Measurements from ENCODE around the gene PHF23.
"Not testable (repeated sequence)": the region's sequence is repeated elsewhere in the genome, so short reads cannot be mapped to it uniquely, and the experiment has no call there.

PHF23 gene

GRCh38 chr17:7251661-7252175 is 12.5 kb upstream of the PHF23 start, which contains the start of gene CTDNEP1:
TSS of gene CTDNEP1 (minus strand) at chr17:7251734. CDS start at chr17:7251296, 438 bp downstream.
- peaks cover 27% of the 10 kb centered on the region for H3K36me3 ChIP-seq (replicated peaks)
- in situ Hi-C loops (cut with MboI; ENCODE audit: low sequenced_read_pairs): no loop called here
- H3K4me1 ChIP-seq: peaks cover 16% of the 10 kb centered on the region
- DNase-seq (ENCODE audit: low spot score in 2 of 2): peak; percentile 97 to 99
- no peaks in the 10 kb centered on the region for H3K9me3 ChIP-seq
- no peaks in the 10 kb centered on the region for H3K27me3 ChIP-seq (ENCODE audit: low read depth)
- H3K4me3 ChIP-seq: peak within 1 kb of the TSS; percentile 99

GRCh38 chr17:7250695-7251627 is 11.7 kb upstream of the PHF23 start:
- in situ Hi-C loops (cut with MboI; ENCODE audit: low sequenced_read_pairs): no loop called here
- Histone ChIP-seq H3K4me1 (peaks cover 16% of the 10 kb centered on the region), H3K27me3 (ENCODE audit: low read depth) (no peaks in the 10 kb centered on the region), H3K4me3 (peak overlapping the region; percentile 99), H3K9me3 (no peaks in the 10 kb centered on the region), H3K36me3 (replicated peaks) (peaks cover 27% of the 10 kb centered on the region)
- no peak for DNase-seq (ENCODE audit: low spot score in 2 of 2)

GRCh38 chr17:7249830-7250229 is 10.6 kb upstream of the PHF23 start:
- DNase-seq (ENCODE audit: low spot score in 2 of 2): no peak
- Histone ChIP-seq H3K36me3 (replicated peaks) (peaks cover 34% of the 10 kb centered on the region), H3K9me3 (no peaks in the 10 kb centered on the region), H3K4me1 (peaks cover 16% of the 10 kb centered on the region), H3K4me3 (peak overlapping the region; percentile 99), H3K27me3 (ENCODE audit: low read depth) (no peaks in the 10 kb centered on the region)
- in situ Hi-C loops (cut with MboI; ENCODE audit: low sequenced_read_pairs): loop anchor here (10.0 to 25.0 kb wide), 2 partner anchors 235 to 912 kb away; partner anchors contain the start of genes PER1, POLR2A, SLC35G6 and VAMP2

DNA sequence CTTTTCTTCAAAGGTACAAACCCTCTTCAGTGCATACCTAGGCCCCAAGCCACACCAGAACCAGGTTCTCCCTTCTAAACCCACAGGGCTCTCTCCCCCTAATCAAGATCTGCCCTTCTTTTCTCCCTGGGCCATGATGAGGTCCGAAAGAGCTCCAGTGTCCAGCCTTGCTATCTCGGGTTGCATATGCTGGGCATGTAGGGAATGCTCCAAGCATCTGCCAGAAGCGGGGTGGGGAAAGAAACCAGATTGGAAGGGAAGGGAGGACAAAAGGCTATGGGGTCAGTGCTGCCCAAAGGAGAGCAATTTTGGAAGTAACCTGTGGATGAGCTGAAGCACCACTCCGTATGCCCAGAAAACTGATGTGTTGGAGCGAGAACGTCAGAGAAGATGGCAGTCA is 10.0 kb upstream of the PHF23 start:
- Histone ChIP-seq H3K9me3 (no peaks in the 10 kb centered on the region), H3K36me3 (replicated peaks) (peaks cover 35% of the 10 kb centered on the region), H3K4me3 (no peak overlapping the region; the same call in 1 of the 2 replicates), H3K4me1 (peaks cover 16% of the 10 kb centered on the region), H3K27me3 (ENCODE audit: low read depth) (no peaks in the 10 kb centered on the region)
- no peak for DNase-seq (ENCODE audit: low spot score in 2 of 2)
- in situ Hi-C loops (cut with MboI; ENCODE audit: low sequenced_read_pairs): loop anchor here (10.0 to 25.0 kb wide), 2 partner anchors 236 to 913 kb away; partner anchors contain the start of genes PER1, POLR2A, SLC35G6 and VAMP2

GRCh38 chr17:7248796-7249195 is 9.5 kb upstream of the PHF23 start:
- peaks cover 36% of the 10 kb centered on the region for H3K36me3 ChIP-seq (replicated peaks)
- H3K27me3 ChIP-seq (ENCODE audit: low read depth): no peaks in the 10 kb centered on the region
- no peaks in the 10 kb centered on the region for H3K9me3 ChIP-seq
- peaks cover 16% of the 10 kb centered on the region for H3K4me1 ChIP-seq
- in situ Hi-C loops (cut with MboI; ENCODE audit: low sequenced_read_pairs): loop anchor here (10.0 to 25.0 kb wide), 2 partner anchors 236 to 914 kb away; partner anchors contain the start of genes PER1, POLR2A, SLC35G6 and VAMP2
- no peak for DNase-seq (ENCODE audit: low spot score in 2 of 2)
- no peak overlapping the region for H3K4me3 ChIP-seq

DNA sequence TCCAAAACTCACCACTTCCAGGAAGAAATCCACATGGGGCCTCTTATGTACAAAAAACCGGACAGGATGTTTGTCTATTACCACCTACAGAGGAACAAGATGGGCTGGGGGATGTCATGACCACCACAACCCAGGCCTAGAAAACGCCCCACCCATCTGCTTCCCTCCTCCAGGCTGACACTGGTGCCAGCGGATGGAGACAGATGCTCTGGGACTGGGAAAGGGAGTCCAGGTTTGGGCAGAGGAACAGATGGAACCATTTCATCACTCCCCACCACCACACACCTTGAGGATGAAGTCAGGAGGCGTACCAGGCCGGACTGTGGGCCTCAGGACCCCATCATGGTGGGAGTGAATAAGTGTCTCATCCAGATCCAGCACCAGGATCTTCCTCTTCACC is 7.5 kb upstream of the PHF23 start:
- Histone ChIP-seq H3K4me1 (peaks cover 12% of the 10 kb centered on the region), H3K9me3 (no peaks in the 10 kb centered on the region), H3K4me3 (no peak overlapping the region), H3K36me3 (replicated peaks) (peaks cover 39% of the 10 kb centered on the region), H3K27me3 (ENCODE audit: low read depth) (no peaks in the 10 kb centered on the region)
- DNase-seq (ENCODE audit: low spot score in 2 of 2): no peak
- in situ Hi-C loops (cut with MboI; ENCODE audit: low sequenced_read_pairs): loop anchor here (10.0 to 25.0 kb wide), 2 partner anchors 238 to 916 kb away; partner anchors contain the start of genes PER1, POLR2A, SLC35G6 and VAMP2

DNA sequence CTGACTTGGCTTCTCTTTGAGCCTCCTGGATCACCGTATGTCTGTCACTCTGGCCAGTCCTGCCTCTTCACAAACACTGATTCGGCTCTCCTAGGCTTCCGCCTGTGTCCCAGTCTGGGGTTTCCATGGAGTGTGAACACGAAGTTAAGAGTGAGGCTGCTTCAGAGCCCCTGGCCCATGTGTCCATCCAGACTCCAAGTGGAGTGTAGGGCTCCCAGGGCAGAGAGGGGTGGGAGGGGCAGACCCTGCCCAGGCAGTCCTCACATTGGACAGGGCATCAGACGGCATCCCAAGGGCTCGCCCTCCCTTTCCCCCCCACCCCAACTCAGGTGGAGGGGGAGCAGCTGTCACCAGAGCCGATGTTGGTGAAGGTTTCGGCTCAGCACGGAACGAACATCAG is 4.6 kb upstream of the PHF23 start:
- peaks cover 14% of the 10 kb centered on the region for H3K4me1 ChIP-seq
- not testable (repeated sequence) for H3K4me3 ChIP-seq; H3K27me3 ChIP-seq (ENCODE audit: low read depth); H3K9me3 ChIP-seq; DNase-seq (ENCODE audit: low spot score in 2 of 2)
- H3K36me3 ChIP-seq (replicated peaks): peaks cover 59% of the 10 kb centered on the region
- in situ Hi-C loops (cut with MboI; ENCODE audit: low sequenced_read_pairs): loop anchor here (10.0 to 25.0 kb wide), 2 partner anchors 241 to 918 kb away; partner anchors contain the start of genes PER1, POLR2A, SLC35G6 and VAMP2

- in situ Hi-C loops (cut with MboI; ENCODE audit: low sequenced_read_pairs): loop anchor here (10.0 to 25.0 kb wide), 2 partner anchors 241 to 919 kb away; partner anchors contain the start of genes PER1, POLR2A, SLC35G6 and VAMP2
- H3K27me3 ChIP-seq (ENCODE audit: low read depth): no peaks in the 10 kb centered on the region
- peaks cover 56% of the 10 kb centered on the region for H3K36me3 ChIP-seq (replicated peaks)
Observed at GRCh38 chr17:7243453-7243729, 4.1 kb upstream of the PHF23 start.

DNA sequence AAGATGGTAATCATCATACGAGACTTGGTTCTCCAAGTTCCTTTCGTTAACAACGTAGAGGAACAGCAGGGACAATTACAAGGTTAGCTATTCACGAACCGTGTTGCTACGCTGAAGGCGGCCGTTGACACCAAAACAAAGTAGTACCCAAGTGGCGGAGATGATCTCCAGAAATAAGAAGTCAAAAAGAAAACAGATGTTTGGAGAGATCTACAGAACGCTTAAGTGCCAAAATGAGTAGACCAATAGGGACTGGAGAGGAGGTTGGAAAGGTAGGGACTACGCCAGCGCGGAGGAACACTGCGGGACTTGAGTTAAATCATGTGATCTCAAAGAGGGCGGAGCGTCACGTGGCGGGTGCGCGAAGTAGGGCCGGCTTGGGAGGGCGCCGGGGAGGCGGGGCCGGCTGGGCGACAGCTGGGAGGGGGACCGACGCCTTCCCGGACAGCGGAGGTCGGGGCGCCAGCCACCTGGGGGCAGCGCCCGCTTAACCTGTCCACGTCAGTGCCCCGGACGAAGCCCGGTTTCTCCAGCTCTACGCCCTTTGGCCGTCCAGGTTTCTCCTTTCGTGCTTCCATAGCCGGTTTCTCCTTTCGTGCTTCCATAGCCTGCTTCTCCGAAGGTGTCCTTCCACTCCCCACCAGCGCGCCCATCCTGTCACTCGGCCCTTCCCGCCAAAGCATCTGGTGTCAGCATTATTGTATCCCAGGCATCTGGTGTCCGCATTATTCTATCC is 3.6 kb upstream of the PHF23 start:
- in situ Hi-C loops (cut with MboI; ENCODE audit: low sequenced_read_pairs): loop anchor here (10.0 to 25.0 kb wide), 2 partner anchors 242 to 919 kb away; partner anchors contain the start of genes PER1, POLR2A, SLC35G6 and VAMP2
- H3K4me1 ChIP-seq: peaks cover 14% of the 10 kb centered on the region
- no peaks in the 10 kb centered on the region; the same call in 1 of the 2 replicates for H3K9me3 ChIP-seq
- peak; percentile 83 to 97 for DNase-seq (ENCODE audit: low spot score in 2 of 2)
- H3K4me3 ChIP-seq: peak overlapping the region; percentile 71
- H3K36me3 ChIP-seq (replicated peaks): peaks cover 56% of the 10 kb centered on the region
- no peaks in the 10 kb centered on the region for H3K27me3 ChIP-seq (ENCODE audit: low read depth)

More at GRCh38 chr17:7243453-7243729, 4.1 kb upstream of the PHF23 start:
- Histone ChIP-seq H3K9me3 (no peaks in the 10 kb centered on the region; the same call in 1 of the 2 replicates), H3K4me3 (peak overlapping the region; percentile 71), H3K4me1 (peaks cover 14% of the 10 kb centered on the region)
- DNase-seq (ENCODE audit: low spot score in 2 of 2): no peak

DNA sequence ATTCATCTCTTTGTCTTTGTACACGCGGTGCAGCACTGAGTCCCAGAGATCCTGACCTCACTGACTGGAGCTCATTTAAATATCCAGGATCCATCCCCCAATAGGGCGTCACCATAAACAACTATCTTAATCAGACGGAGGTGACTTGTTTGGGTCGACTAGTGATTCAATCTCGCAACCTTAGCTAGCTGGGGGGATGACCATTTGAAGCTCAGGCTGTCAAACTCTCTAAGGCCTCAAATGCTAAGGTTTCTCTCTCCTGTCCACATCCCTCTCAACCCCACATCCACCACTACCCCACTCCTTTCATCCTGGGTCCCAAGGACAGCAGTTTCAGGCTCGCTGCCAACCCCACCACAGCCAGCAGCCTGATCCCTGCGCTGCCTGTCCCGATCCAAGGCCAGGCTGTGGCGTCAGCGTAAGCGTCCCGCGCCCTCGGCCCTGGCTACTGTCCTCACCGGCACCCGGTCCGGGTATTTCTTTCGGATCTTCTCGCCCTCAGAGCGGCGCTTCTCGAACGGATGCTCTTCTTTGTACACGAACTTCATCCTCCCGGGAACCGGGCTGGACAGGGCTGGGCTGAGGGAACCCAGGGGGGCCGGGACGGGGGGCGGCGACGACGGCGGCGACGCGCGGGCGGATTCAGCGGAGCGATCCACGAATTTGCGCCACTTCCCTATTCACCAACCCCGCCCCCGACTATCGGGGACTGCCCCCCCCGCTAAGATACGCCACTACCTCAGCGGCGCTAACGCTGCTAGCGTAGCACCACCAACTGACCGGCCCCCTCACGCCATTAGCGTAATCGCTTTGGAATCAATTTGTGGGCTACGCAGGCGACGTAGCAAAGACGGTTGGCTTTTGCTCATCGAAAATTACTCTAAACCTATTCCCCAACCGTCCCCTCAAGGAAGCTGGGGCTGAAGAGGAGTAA is 2.8 kb upstream of the PHF23 start, which contains the start of gene GABARAP:
Gene GABARAP, minus strand, starts transcription at position 667 of the 934 bp plus-strand sequence. Its CDS starts 119 bp downstream, at position 548.
- peak within 1 kb of the TSS; percentile 71 for H3K4me3 ChIP-seq
- H3K9me3 ChIP-seq: no peaks in the 10 kb centered on the region; the same call in 1 of the 2 replicates
- in situ Hi-C loops (cut with MboI; ENCODE audit: low sequenced_read_pairs): loop anchor here (10.0 to 25.0 kb wide), 2 partner anchors 243 to 920 kb away; partner anchors contain the start of genes PER1, POLR2A, SLC35G6 and VAMP2
- H3K27me3 ChIP-seq (ENCODE audit: low read depth): no peaks in the 10 kb centered on the region
- peaks cover 19% of the 10 kb centered on the region for H3K4me1 ChIP-seq
- peak; percentile 74 to 95 for DNase-seq (ENCODE audit: low spot score in 2 of 2)
- H3K36me3 ChIP-seq (replicated peaks): peaks cover 61% of the 10 kb centered on the region

DNA sequence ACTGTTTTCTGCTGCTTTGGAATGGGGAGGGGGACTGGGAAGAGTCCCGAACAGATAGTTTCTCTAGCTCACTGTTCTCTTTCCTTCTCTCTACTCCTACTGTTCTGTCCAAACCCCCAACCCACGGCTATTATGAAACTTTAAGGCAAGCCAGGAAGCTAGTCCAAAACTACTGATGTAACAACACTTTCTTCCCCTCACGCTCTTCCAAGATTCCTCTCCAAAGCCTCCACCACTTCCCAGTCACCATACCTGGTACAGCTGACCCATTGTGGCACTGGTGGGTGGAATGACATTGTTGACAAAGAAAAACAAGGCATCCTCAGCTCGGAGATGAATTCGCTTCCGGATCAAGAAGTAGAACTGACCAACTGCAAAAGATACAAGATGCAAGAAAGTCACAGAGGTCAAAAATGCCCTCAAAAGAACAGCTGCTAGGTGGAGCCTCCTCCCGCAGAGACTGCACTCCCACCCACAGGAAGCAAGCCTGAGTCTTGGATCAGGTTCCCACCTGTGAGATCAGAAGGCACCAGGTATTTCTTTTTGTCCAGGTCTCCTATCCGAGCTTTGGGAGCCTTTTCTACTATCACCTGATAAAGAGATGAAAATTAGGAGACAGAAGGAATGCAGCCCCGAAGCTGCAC is 2.0 kb upstream of the PHF23 start:
- in situ Hi-C loops (cut with MboI; ENCODE audit: low sequenced_read_pairs): loop anchor here (10.0 to 25.0 kb wide), 2 partner anchors 244 to 921 kb away; partner anchors contain the start of genes PER1, POLR2A, SLC35G6 and VAMP2
- peak overlapping the region; percentile 71 for H3K4me3 ChIP-seq
- H3K4me1 ChIP-seq: peaks cover 19% of the 10 kb centered on the region
- H3K27me3 ChIP-seq (ENCODE audit: low read depth): no peaks in the 10 kb centered on the region
- peaks cover 61% of the 10 kb centered on the region for H3K36me3 ChIP-seq (replicated peaks)
- H3K9me3 ChIP-seq: no peaks in the 10 kb centered on the region; the same call in 1 of the 2 replicates
- no peak for DNase-seq (ENCODE audit: low spot score in 2 of 2)
